NCI-H2227 (cell line): ENCODE measurements around the gene SLC20A1.
A peak's percentile ranks its signal among the peaks of the same experiment; 100 is the strongest.
"Not testable (repeated sequence)": the region's sequence is repeated elsewhere in the genome, so short reads cannot be mapped to it uniquely, and the experiment has no call there.

ENCODE experiments used
- DNase-seq: peaks from one replicate; lab custom pipeline; 2025; ENCODE audit not compliant: unreplicated experiment; lab: John Stamatoyannopoulos, UW

Gene SLC20A1, protein sequence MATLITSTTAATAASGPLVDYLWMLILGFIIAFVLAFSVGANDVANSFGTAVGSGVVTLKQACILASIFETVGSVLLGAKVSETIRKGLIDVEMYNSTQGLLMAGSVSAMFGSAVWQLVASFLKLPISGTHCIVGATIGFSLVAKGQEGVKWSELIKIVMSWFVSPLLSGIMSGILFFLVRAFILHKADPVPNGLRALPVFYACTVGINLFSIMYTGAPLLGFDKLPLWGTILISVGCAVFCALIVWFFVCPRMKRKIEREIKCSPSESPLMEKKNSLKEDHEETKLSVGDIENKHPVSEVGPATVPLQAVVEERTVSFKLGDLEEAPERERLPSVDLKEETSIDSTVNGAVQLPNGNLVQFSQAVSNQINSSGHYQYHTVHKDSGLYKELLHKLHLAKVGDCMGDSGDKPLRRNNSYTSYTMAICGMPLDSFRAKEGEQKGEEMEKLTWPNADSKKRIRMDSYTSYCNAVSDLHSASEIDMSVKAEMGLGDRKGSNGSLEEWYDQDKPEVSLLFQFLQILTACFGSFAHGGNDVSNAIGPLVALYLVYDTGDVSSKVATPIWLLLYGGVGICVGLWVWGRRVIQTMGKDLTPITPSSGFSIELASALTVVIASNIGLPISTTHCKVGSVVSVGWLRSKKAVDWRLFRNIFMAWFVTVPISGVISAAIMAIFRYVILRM

DNA sequence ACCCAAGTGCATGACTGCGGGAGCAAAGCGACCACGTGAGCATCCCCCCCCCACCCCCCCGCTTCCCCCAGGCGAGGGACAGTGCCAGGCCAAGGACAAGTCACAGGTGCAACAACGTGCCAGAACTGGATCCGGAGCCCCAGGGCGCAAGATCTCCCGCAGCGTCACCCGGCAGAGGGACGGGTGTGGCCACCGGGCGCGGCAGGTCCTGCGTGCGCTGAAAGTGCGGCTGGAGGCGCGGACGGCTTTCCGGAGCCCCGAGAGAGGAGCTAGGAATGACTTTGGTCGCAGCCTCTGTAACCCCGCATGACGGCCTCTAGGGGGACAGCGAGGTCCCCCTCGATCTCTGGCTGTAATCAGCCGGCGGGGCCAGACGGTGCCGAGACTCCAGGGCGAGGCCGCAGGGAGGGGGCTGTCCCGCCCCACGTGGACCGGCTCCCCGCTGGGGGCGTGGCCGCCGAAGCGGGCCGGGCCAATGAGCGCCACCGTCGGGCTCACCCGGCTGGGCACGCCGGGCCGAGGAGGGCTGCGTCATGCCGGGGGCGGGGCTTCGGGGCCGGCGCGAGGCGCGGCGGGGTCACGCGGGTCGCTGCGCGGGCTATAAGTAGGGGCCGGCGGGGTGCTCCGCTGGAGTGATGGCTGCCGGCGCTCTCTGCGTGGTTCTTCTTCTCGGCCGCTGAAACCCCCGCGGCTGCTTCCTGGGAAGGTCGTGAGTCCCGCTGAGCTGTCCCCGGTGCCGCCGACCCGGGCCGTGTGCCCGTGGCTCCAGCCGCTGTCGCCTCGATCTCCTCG is at the start of gene SLC20A1:
SLC20A1 (plus strand) TSS at position 630 of the 792 bp plus-strand sequence. CDS start 890 bp downstream, outside the sequence.
- peak; percentile 97 for DNase-seq

DNA sequence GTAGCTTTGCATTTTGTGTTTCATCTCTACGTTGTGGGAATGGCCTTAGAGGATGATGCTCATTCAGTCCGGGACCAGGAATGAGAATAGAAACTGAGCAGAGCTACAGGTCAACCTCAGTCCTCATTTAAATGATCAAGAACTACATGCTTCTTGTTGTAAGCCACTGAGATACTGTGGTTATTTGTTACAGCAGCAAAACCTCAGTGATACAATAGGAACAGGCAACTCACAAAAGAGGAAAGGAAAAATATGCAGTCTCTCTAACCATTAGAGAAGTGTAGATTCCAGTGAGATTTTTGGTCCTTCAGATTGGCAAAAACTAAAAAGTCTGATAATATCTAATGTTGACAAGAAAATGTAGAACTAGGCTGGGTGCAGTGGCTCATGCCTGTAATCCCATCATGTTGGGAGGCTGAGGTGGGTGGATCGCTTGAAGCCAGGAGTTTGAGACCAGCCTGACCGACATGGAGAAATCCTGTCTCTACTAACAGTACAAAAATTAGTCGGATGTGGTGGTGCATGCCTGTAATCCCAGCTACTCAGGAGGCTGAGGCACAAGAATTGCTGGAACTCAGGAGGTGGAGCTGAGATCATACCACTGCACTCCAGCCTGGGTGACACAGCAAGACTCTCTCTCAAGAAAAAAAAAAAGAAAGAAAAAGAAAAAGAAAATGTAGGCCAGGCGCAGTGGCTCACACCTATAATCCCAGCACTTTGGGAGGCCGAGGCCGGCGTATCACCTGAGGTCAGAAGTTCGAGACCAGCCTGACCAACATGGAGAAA is 48.0 kb upstream of the SLC20A1 start:
- no peak for DNase-seq

DNA sequence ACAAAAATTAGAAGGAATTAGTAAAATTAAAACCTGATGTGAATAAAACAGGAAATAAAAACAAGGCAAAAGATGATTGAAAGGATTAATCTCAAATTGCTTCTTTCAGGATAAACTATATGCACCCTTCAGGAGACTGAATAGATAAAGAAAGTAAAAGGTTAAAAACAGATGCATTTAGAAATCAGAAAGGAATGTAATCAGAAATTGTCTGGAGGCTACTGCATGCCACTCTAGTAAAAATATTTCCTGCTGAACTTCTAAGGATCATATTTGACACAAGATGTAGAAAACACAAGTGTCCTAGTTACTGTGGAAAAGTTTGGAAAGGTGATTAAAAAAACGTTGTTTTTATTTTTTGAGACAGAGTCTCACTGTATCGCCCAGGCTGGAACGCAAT is 45.1 kb upstream of the SLC20A1 start:
- DNase-seq: no peak

DNA sequence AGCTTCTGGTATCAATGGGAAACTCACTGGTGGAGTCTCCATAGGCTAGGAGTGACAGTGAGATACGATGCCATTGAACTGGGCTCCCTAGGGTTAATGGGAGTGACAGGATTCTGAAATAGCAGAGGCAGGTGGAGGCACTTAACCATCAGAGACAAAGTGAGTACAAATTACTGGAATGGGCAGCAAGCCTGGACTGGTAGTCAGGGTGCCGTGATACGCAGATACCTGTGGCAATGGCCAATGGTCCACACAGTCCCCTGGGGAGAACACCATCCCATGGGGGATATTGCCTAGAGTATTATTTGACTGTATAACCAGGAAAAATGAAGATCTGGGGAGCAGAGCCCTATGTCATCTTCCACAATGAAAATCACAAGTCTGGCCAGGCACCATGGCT is 44.0 kb upstream of the SLC20A1 start:
- no peak for DNase-seq

DNA sequence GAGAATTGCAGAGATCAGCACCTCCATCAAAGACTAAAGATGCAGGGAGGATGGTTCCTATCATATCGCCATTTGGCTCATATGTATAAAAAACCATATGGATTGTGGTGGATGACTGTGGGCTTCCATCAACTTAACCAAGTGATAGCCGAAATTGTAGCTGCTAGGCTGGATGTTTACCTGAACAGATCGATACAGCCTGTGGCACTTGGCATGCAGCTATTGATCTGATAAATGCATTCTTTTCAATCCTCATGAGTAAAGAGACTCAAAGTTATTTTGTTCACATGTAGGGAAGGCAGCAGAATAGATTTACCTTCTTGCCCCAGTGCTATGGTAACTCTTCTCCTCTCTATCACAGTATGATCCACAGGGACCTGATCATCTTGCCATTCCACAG is 42.8 kb upstream of the SLC20A1 start:
- DNase-seq: no peak

DNA sequence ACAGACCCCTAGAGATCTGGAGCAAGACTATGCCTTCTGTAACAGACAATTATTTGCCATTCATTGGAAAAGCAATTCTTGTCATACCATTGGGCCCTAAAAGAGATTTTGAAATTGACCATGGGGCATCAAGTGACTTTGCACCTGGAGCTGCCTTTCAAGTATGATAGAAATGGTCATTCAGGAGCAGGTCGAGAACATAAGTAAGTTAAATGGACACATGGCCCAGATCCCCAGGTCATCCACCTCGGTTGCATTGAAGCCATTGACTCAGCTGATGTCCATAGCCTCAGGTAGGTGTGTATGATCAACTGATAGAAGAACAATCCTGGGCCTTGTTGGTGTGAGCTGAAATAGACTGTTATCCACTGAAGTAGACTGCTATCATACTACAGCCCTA is 42.0 kb upstream of the SLC20A1 start:
- DNase-seq: no peak

DNA sequence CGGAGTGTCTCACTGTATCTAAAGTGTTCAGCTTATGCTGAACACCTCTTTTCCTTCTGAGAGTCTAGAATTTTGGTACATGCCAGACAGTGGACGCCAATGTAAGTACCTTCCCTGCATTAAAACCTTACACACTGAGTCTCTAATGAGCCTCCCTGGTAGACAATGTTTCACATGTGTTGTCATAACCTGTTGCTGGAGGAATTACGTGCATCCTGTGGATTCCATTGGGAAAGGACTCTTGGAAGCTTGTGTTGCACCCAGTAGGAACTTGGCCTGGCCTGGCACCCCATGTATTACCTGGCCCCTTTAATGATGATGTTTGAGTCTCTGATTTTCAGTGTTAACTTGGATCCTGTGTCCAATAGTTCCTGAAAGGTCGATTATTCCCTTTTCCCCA is 40.8 kb upstream of the SLC20A1 start:
- no peak for DNase-seq

DNA sequence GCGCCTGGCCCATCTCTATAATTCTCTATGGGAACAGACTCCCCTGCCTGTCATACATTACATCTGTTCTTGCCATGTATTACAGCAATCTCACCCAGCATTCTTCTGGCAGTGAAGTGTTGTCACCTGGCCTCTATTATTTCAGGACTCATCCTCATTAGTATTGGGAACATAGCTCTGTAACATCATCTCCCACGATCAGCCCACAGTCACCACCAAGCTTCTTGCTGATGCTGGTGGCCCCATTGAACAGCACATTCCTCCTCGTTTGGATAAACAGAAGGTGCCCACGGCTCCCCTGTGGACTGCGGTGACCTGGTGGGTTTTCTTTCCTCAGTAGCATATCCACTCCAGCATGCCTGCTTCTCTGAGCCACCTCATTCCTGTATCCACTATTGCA is 39.8 kb upstream of the SLC20A1 start:
- no peak for DNase-seq

DNA sequence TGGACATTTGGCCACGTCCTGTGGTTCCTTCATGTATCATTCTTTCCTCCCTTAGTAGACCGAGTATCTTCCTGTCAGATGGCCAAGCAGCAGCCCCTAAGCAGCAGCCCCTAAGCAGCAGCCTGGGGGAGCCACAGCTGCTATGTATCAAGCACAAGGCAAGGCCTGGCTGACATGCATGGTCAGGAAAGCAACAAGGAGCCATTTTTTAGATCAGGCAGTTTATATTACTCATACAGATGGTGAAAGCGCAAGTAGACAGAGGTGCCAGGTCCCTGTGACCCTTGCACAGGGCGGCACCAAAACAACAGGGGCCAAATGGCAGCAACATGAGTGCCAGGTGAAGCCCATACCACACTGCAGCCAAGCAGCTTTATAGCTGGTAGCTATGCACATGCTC is 39.2 kb upstream of the SLC20A1 start:
- DNase-seq: no peak

DNA sequence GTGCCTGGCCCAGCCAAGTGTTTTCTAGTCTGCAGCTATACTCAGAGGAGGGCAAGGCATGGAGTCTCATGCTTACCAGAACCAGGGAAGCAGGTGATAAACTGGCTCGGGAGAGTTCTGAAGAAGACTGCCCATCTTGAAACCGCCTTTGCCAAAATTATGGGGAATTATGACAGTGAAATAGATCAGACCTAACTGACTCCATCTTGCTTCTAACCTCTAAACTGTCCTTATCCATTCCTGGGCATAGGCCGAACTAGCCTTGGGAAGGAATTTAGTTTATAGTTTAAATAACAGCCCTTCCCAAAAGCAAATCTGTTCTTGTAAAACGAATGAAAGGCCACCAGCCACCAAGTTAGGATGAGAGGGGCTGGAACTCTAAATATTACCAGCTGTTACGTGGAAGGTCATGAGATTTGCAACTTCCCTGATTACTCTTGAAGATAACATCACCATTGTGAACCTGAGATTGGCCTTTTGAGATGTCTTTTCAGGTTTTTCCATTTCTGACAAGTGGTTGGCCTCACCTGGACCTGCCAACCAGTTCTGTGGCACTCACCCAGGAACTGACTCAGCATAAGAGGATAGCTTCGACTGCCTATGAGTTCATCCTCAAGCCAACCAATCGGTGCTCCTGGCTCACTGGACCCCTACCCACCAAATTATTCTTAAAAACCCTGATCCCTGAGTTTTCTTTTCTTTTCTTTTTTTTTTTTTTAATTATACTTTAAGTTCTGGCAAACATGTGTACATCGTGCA is 37.9 kb upstream of the SLC20A1 start:
- no peak for DNase-seq

DNA sequence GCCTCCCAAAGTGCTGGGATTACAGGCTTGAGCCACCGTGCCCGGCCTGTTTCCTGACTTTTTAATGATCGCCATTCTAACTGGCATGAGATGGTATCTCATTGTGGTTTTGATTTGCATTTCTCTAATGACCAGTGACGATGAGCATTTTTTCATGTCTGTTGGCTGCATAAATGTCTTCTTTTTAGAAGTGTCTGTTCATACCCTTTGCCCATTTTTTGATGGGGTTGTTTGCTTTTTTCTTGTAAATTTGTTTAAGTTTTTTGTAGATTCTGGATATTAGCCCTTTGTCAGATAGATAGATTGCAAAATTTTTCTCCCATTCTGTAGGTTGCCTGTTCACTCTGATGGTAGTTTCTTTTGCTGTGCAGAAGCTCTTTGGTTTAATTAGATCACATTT is 36.4 kb upstream of the SLC20A1 start:
- not testable (repeated sequence) for DNase-seq

DNA sequence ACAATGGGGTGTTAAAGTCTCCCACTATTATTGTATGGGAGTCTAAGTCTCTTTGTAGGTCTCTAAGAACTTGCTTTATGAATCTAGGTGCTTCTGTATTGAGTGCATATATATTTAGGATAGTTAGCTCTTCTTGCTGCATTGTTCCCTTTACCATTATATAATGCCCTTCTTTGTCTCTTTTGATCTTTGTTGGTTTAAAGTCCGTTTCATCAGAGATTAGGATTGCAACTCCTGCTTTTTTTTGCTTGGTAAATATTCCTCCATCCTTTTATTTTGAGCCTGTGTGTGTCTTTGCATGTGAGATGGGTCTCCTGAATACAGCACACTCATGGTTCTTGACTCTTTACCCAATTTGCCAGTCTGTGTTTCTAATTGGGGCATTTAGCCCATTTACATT is 33.5 kb upstream of the SLC20A1 start:
- not testable (repeated sequence) for DNase-seq

DNA sequence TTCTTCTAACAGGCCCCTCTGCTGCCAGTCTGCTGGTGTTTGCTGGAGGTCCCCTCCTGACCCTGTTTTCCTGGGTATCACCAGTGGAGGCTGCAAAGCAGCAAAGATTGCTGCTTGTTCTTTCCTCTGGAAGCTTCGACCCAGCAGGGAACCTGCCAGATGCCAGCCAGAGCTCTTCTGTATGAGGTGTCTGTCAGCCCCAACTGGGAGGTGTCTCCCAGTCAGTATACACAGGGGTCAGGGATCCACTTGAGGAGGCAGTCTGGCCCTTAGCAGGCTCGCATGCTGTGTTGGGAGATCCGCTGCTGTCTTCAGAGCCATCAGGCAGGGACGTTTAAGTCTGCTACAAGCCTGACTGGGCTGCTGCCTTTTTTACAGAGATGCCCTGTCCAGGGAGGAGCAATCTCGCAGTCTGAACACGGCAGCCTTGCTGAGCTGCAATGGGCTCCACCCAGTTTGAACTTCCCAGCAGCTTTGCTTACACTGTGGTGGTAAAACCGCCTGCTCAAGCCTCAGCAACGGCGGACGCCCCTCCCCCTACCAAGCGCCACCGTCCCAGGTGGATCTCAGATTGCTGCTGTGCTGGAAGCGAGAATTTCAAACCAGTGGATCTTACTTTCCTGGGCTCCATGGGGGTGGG is 31.4 kb upstream of the SLC20A1 start:
- peak; percentile 47 for DNase-seq

DNA sequence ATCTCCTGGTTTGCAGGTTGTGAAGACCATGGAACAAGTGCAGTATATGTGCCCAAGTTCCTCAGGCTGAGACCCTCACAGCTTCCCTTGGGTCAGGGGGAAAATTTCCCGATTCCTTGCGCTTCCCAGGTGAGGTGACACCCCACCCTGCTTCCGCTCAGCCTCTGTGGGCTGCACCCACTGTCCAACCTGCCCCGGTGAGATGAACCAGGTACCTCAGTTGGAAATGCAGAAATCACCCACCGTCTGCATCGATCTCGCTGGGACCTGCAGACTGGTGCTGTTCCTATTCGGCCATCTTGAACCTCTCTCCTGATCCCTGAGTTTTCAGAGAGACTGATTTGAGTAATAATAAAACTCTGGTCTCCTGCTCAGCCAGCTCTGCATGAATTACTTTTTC is 30.7 kb upstream of the SLC20A1 start:
- DNase-seq: no peak

DNA sequence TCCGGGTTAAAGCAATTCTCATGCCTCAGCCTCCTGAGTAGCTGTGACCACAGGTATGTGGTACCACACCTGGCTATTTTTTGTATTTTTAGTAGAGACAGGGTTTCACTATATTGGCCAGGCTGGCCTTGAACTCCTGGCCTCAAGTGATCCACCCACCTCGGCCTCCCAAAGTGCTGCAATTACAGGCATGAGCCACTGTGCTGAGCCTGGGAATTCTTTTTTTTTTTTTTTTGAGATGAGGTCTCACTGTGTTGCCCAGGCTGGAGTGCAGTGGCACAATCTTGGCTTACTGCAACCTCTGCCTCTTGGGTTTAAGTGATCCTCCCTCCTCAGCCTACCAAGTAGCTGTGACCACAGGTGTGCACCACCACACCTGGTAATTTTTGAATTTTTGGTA is 29.9 kb upstream of the SLC20A1 start:
- not testable (repeated sequence) for DNase-seq

DNA sequence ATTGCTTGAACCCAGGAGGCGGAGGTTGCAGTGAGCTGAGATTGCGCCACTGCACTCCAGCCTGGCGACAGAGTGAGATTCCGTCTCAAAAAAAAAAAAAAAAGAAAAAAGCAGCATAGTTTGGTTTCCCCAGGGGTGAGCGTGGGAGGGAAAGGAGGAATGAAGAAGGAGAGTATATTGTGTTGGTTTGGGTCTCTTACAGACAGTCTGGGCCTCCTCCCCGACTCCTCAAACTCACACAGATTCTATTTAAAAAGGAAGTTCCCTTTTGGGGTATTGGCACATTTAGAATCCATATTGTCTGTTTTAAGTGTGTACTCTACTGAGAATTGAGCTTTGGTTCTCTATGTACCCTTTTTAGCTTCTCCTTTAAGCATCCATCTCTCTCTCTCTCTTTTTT is 27.4 kb upstream of the SLC20A1 start:
- DNase-seq: no peak

DNA sequence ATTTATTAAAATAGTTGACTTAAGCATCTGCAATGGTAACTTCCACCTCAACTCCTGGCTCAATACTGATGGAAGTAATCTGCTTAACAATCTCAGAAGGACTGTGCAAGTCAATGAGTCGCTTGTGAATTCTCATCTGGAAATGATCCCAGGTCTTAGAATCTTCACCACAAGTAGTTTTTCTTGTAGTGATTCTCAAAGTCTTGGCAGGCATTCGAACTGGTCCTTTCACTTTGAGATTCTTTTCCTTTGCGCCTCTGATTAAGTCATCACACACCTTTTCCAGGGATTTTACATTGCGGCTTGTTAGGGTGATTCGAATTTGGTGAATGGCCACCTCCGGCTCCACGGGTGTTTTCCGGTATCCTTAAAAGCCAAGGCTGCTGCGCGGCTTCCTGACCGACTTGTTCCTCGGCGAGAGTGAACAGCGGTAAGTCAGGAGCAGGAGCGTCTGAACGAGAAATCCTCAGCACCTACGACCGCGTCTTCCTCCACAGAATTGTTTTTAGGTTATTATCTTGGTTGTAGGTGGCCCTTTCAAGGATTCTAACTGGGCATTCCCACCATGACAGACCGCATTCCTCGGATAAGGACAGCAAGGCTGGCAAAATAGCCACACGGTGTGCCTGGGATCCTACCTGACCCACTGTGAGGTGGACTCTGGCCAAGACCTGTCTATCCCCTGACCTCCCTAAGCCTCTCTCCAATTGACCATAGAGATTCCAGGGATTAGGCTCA is 23.8 kb upstream of the SLC20A1 start:
- DNase-seq: no peak

DNA sequence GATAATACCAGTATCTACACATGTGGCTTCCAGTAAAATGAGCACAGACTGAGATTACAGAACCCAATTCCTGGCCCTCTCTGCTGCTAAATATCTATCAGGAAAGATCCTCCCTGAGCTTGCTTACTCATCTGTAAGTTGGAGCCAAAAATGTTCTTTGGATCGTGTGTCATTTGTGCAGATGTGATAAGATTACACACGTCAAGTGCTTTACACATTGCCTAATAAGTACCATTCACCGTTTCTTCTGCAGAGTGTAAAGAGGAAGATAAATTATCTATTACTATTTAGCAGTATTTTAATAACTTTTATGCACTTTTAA is 23.2 kb upstream of the SLC20A1 start:
- no peak for DNase-seq
